A673 (cell line): ENCODE data around the gene GPX4. TPM values are rescaled to one million over a fixed set of nuclear protein-coding genes. Genes with fewer than 3 reads are reported as not detected.

Source experiments
- BruUV-seq: library from RNA; stranded (reverse); fragments of 400-500 nt; replicated peaks from 2 replicates; lab custom pipeline; 2021; lab: Mats Ljungman, UMichigan
- CTCF ChIA-PET: fragments of 300-600 bp; sonication (Branson Sonifier 250); formaldehyde crosslinking; loops from one replicate; lab custom pipeline; 2022; ENCODE audit warnings: antibody characterized with exemption; lab: Charles Lee
- POLR2A ChIA-PET: fragments of 300-600 bp; sonication (Branson Sonifier 250); formaldehyde crosslinking; loops from one replicate; lab custom pipeline; 2022; ENCODE audit warnings: antibody characterized with exemption; ENCODE audit not compliant: low non-redundant PET; lab: Charles Lee
- DNase-seq: peaks from one replicate; pipeline ENCODE4 v3.0.0-alpha.2; 2015; ENCODE audit warnings: low spot score
- H3K27ac ChIP-seq: fragments of 200-600 bp; sonication (generic); 2 replicates; pipeline ENCODE4 v1.5.1; 2016; ENCODE audit warnings: mixed run types, low read depth, mild to moderate bottlenecking, mixed read lengths, antibody characterized with exemption, low read length; ENCODE audit not compliant: poor library complexity, severe bottlenecking
- H3K27me3 ChIP-seq: fragments of 200-600 bp; sonication (generic); replicated peaks from 2 replicates; pipeline ENCODE4 v1.6.1; 2017; ENCODE audit warnings: mixed run types, low read depth, mild to moderate bottlenecking, mixed read lengths, antibody characterized with exemption, low read length; ENCODE audit not compliant: insufficient read depth, poor library complexity
- H3K36me3 ChIP-seq: fragments of 200-600 bp; sonication (generic); 2 replicates; pipeline ENCODE4 v1.6.1; 2016; ENCODE audit warnings: mixed run types, mild to moderate bottlenecking, mixed read lengths, antibody characterized with exemption, low read length; ENCODE audit not compliant: insufficient read depth, poor library complexity, severe bottlenecking
- H3K4me1 ChIP-seq: fragments of 200-600 bp; sonication (generic); 2 replicates; pipeline ENCODE4 v1.6.1; 2017; ENCODE audit warnings: mixed run types, mild to moderate bottlenecking, mixed read lengths, antibody characterized with exemption, low read length; ENCODE audit not compliant: insufficient read depth, poor library complexity, severe bottlenecking
- H3K4me3 ChIP-seq: fragments of 200-600 bp; sonication (generic); 2 replicates; pipeline ENCODE4 v1.5.1; 2016; ENCODE audit warnings: low read depth, mixed run types, mild to moderate bottlenecking, mixed read lengths, low read length; ENCODE audit not compliant: poor library complexity, severe bottlenecking
- H3K9me3 ChIP-seq: fragments of 200-600 bp; sonication (generic); 2 replicates; pipeline ENCODE4 v1.6.1; 2016; ENCODE audit warnings: mixed run types, low read depth, mild to moderate bottlenecking, mixed read lengths, antibody characterized with exemption, low read length; ENCODE audit not compliant: poor library complexity, severe bottlenecking
- EZH2 ChIP-seq: fragments of 200-600 bp; sonication (generic); IDR thresholded peaks from 2 replicates; pipeline ENCODE4 v1.6.1; 2017; ENCODE audit warnings: borderline replicate concordance, low read depth, mild to moderate bottlenecking, mixed read lengths, antibody characterized with exemption, low read length; ENCODE audit not compliant: poor library complexity, severe bottlenecking
- intact Hi-C: fragments of 100-400 bp; cut with micrococcal nuclease; formaldehyde crosslinking; loops from one replicate; pipeline ENCODE4 v1.10.0; 2022; ENCODE audit not compliant: unreplicated experiment
- total RNA-seq: library from RNA; stranded (reverse); gene quantifications from 2 replicates; pipeline ENCODE4 v1.2.3, GENCODE V29; 2021
- TF ChIP-seq, protein P1 (sequence below): fragments of 300-800, 200-600 bp; sonication (generic); conservative IDR thresholded peaks from 2 replicates; pipeline ENCODE4 v1.5.1; 2017; ENCODE audit warnings: low read depth, mild to moderate bottlenecking, antibody characterized with exemption, low read length, moderate library complexity, mixed read lengths

GPX4 gene
- total RNA-seq, 1 experiment from 2014 or later, result 368 TPM

DNA sequence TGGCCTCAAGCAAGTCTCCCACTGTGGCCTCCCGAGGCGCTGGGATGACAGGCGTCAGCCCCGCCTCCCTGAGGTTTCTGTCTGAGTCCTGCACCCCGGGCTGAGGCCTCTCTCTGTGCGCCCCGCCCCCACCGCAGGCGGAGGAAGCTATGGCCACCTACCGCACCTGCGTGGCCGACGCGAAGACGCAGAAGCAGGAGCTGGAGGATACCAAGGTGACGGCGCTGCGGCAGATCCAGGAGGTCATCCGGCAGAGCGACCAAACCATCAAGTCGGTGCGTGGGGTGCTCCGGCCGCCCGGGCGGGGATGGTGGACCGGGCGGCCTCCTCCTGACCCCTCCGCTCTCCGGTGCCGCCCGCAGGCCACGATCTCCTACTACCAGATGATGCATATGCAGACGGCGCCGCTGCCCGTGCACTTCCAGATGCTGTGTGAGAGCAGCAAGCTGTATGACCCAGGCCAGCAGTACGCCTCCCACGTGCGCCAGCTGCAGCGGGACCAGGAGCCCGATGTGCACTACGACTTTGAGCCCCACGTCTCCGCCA, 24.2 kb upstream of the GPX4 start:
- no TSS peak for BruUV-seq
- DNase-seq, result no peak
- Histone ChIP-seq H3K27me3 (no peaks in the 10 kb centered on the region), H3K36me3 (no peaks in the 10 kb centered on the region), H3K27ac (no peak overlapping the region), H3K4me3 (no peak overlapping the region), H3K9me3 (no peaks in the 10 kb centered on the region), H3K4me1 (peaks cover 11% of the 10 kb centered on the region)
- intact Hi-C loops, result no loop called here
- ChIA-PET POLR2A (no interaction called here), CTCF (no interaction called here)
- TF ChIP-seq, protein P1, sequence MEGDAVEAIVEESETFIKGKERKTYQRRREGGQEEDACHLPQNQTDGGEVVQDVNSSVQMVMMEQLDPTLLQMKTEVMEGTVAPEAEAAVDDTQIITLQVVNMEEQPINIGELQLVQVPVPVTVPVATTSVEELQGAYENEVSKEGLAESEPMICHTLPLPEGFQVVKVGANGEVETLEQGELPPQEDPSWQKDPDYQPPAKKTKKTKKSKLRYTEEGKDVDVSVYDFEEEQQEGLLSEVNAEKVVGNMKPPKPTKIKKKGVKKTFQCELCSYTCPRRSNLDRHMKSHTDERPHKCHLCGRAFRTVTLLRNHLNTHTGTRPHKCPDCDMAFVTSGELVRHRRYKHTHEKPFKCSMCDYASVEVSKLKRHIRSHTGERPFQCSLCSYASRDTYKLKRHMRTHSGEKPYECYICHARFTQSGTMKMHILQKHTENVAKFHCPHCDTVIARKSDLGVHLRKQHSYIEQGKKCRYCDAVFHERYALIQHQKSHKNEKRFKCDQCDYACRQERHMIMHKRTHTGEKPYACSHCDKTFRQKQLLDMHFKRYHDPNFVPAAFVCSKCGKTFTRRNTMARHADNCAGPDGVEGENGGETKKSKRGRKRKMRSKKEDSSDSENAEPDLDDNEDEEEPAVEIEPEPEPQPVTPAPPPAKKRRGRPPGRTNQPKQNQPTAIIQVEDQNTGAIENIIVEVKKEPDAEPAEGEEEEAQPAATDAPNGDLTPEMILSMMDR, result no peak
- TF ChIP-seq EZH2, result no peak

- Histone ChIP-seq H3K27ac (no peak overlapping the region), H3K9me3 (no peaks in the 10 kb centered on the region), H3K4me3 (no peak overlapping the region), H3K36me3 (no peaks in the 10 kb centered on the region), H3K4me1 (peaks cover 11% of the 10 kb centered on the region), H3K27me3 (no peaks in the 10 kb centered on the region)
- ChIA-PET CTCF (no interaction called here), POLR2A (no interaction called here)
- DNase-seq, result no peak
- TF ChIP-seq, protein P1, result no peak
- TF ChIP-seq EZH2, result no peak
- intact Hi-C loops, result no loop called here
- BruUV-seq, result no TSS peak
These were observed 23.2 kb upstream of the GPX4 start for GRCh38 chr19:1080360-1081161.

GRCh38 chr19:1081301-1082164, 22.3 kb upstream of the GPX4 start:
- H3K9me3 ChIP-seq, result no peaks in the 10 kb centered on the region
- no TSS peak for BruUV-seq
- no peak for TF ChIP-seq EZH2
- TF ChIP-seq, protein P1, result no peak
- ChIA-PET CTCF (no interaction called here), POLR2A (no interaction called here)
- peaks cover 11% of the 10 kb centered on the region for H3K4me1 ChIP-seq
- H3K27me3 ChIP-seq, result no peaks in the 10 kb centered on the region
- intact Hi-C loops, result no loop called here
- no peak overlapping the region for H3K27ac ChIP-seq
- H3K36me3 ChIP-seq, result no peaks in the 10 kb centered on the region
- DNase-seq, result no peak
- no peak overlapping the region for H3K4me3 ChIP-seq
